ENCODE data around the gene GFAP.

DNA sequence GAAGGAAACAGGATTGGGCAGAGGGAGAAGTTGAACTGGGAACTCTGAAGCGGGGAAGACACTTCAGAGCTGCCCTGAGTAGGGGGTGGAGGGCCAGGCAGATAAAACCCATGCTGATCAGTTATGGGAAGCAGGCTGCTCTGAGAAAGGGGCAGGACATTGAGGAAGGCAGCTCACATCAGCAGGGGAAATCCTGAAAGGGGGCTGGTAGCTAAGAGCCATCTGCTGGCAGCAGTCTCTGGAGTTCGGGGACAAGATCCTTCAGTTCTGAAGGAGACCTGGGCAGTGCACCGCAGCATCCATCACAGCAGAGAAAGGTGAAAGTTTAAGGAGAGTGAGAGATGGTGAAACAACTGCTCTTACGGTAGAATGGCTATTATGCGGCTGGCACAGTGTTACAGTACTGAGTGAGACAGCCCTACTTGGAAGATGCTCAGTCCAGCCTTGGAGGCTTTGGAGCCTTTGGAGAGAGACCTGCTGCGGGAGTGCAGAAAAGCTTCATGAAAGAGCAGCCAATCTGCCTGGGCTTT, 37.7 kb upstream of the GFAP start:
- TF ChIP-seq TCF12 (IDR thresholded peaks at IDR 0.05; ENCODE audit: low read depth) (no peak), MAX (IDR thresholded peaks at IDR 0.05) (no peak), NFIC (IDR thresholded peaks at IDR 0.05) (no peak), TAF1 (IDR thresholded peaks at IDR 0.05; ENCODE audit: low read depth) (no peak), ZBTB7A (IDR thresholded peaks at IDR 0.05; ENCODE audit: low read depth) (no peak), RAD21 (IDR thresholded peaks at IDR 0.05; ENCODE audit: low read depth) (no peak), YY1 (IDR thresholded peaks at IDR 0.05; ENCODE audit: low read depth) (no peak), EP300 (IDR thresholded peaks at IDR 0.05; ENCODE audit: borderline replicate concordance) (no peak), REST (IDR thresholded peaks at IDR 0.05; ENCODE audit: low read depth) (no peak), EGR1 (IDR thresholded peaks at IDR 0.05) (no peak), TEAD4 (IDR thresholded peaks at IDR 0.05) (no peak), CEBPB (IDR thresholded peaks at IDR 0.05) (no peak)

All from Ishikawa (cell line).